ENCODE results near the gene ARHGAP44. TPM values are rescaled to one million over a fixed set of nuclear protein-coding genes. Genes with fewer than 3 reads are reported as not detected.

The ARHGAP44 gene
- total RNA-seq, 1 experiment from 2014 or later: 9.9 TPM

DNA sequence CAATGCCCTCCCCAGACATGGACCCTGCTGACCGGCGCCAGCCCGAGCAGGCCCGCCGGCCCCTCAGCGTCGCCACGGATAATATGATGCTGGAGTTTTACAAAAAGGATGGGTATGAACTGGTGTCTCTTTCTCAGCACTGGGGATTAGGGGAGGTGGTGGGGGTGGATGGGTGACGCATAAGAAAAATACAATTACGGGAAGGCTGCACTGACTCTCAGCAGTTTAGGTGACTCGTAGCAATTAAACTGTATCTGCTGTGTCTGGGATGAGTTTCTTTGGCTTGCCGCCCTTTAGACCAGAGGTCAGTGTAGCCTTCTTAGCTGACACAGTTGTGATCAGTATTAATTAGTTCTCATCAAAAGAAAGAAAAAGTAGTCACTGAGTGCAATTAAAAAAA is 169.5 kb downstream of the ARHGAP44 start:
- no peak overlapping the region for H2BK20ac ChIP-seq (ENCODE audit: low read depth, low read length, poor library complexity, severe bottlenecking)
- no peak overlapping the region for H4K8ac ChIP-seq (replicated peaks; ENCODE audit: insufficient read length, low read depth, low read length)
- peaks cover 33 to 54% (median 50%) of the 10 kb centered on the region in 3 experiments for H3K36me3 Mint-ChIP-seq (ENCODE audit: insufficient read depth in 1 of 3, low read depth in 3 of 3)

More for the DNA sequence above, 169.5 kb downstream of the ARHGAP44 start:
- no peak overlapping the region for H4K5ac ChIP-seq (ENCODE audit: insufficient read length, low read depth, low read length)
- H3K23me2 ChIP-seq (ENCODE audit: insufficient read length, low read depth, low read length, poor library complexity, severe bottlenecking): no peaks in the 10 kb centered on the region
- no peak overlapping the region for H3K23ac ChIP-seq (ENCODE audit: insufficient read length, low read depth, low read length)
- WGBS (ENCODE audit: extremely low coverage, insufficient read length, low lambda C conversion rate): no CpG with 5 or more reads among the region's 12 CpGs
- H3K27me3 ChIP-seq (ENCODE audit: insufficient read depth, low read length): no peaks in the 10 kb centered on the region
- Mint-ChIP-seq H3K9me3 (no peaks in the 10 kb centered on the region; a peak in 1 of 5 replicates), H3K27ac (no peak overlapping the region), H3K4me3 (no peak overlapping the region), H3K4me1 (no peaks in the 10 kb centered on the region), H3K27me3 (ENCODE audit: low read depth) (no peaks in the 10 kb centered on the region)
- H3K4ac ChIP-seq (ENCODE audit: low read depth, low read length): no peak overlapping the region
- no peaks in the 10 kb centered on the region for H3K4me1 ChIP-seq (ENCODE audit: insufficient read depth, low read length)
- H3K9me3 ChIP-seq (ENCODE audit: control insufficient read depth, low read depth, low read length): no peaks in the 10 kb centered on the region
- H3K18ac ChIP-seq (ENCODE audit: insufficient read length, low read depth, low read length): no peak overlapping the region
- H2BK120ac ChIP-seq (ENCODE audit: low read depth, low read length, poor library complexity, severe bottlenecking): no peak overlapping the region
- DNase-seq: no peak
- H2BK15ac ChIP-seq (ENCODE audit: low read depth, low read length): no peak overlapping the region
- H2BK5ac ChIP-seq (ENCODE audit: insufficient read length, low read length): no peak overlapping the region
- no peak overlapping the region for H4K91ac ChIP-seq (ENCODE audit: insufficient read length, low read depth, low read length)
- no peaks in the 10 kb centered on the region for H3K79me2 ChIP-seq (ENCODE audit: insufficient read depth, low read length)
- no peaks in the 10 kb centered on the region for H3K79me1 ChIP-seq (ENCODE audit: insufficient read depth, low read depth, low read length, poor library complexity, severe bottlenecking)
- no peak overlapping the region for H3K14ac ChIP-seq (ENCODE audit: insufficient read depth, low read length)
- no peak overlapping the region for H3K27ac ChIP-seq (ENCODE audit: insufficient read length, low read depth, low read length)
- H3K56ac ChIP-seq (ENCODE audit: insufficient read length, low read depth, low read length): no peak overlapping the region
- H3K4me2 ChIP-seq (ENCODE audit: insufficient read depth, insufficient read length, low read length): no peak overlapping the region
- TF ChIP-seq CTCF (conservative IDR thresholded peaks at IDR 0.05): no peak
- H3T11ph ChIP-seq (ENCODE audit: low read length): no peak overlapping the region
- no peaks in the 10 kb centered on the region for H4K20me1 ChIP-seq (ENCODE audit: control insufficient read depth, insufficient read depth, insufficient read length)
- H2AFZ ChIP-seq (ENCODE audit: low read length): no peak overlapping the region
- H2BK12ac ChIP-seq (ENCODE audit: insufficient read length, low read depth, low read length): no peak overlapping the region
- H3K9ac ChIP-seq (ENCODE audit: extremely low read depth, insufficient read length, low read length): no peak overlapping the region
- H2AK5ac ChIP-seq (ENCODE audit: insufficient read length, low read length): no peak overlapping the region
